Measurements from ENCODE around the gene CAMK2D.

DNA sequence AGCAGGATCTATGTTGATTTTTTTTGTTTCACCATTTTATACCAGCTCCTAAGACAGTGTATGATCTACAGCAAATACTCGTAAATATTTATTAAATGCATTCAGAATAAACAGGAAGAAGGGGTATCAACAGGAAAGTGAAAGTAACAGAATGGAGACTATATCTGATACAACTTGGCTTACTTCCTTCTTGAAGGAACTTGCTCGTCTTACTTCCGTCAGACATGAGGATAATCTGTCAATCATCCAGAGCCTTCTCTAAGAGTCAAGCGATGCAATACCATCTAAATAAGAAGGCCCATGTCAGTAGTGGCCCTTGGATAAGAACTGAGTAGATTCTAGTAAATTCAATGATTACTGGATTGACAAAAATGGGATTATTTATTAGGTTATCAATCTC lies 84.2 kb downstream of the CAMK2D start:
- TF ChIP-seq POLR2A (IDR thresholded peaks at IDR 0.05), result no peak
- TF ChIP-seq, protein P1, sequence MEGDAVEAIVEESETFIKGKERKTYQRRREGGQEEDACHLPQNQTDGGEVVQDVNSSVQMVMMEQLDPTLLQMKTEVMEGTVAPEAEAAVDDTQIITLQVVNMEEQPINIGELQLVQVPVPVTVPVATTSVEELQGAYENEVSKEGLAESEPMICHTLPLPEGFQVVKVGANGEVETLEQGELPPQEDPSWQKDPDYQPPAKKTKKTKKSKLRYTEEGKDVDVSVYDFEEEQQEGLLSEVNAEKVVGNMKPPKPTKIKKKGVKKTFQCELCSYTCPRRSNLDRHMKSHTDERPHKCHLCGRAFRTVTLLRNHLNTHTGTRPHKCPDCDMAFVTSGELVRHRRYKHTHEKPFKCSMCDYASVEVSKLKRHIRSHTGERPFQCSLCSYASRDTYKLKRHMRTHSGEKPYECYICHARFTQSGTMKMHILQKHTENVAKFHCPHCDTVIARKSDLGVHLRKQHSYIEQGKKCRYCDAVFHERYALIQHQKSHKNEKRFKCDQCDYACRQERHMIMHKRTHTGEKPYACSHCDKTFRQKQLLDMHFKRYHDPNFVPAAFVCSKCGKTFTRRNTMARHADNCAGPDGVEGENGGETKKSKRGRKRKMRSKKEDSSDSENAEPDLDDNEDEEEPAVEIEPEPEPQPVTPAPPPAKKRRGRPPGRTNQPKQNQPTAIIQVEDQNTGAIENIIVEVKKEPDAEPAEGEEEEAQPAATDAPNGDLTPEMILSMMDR (IDR thresholded peaks at IDR 0.05 in 8 of 11, conservative IDR thresholded peaks at IDR 0.05 in 3 of 11), result no peak
- TF ChIP-seq POLR2AphosphoS5 (IDR thresholded peaks at IDR 0.05), result no peak
